AG08395 (cell line): ENCODE results near the gene LTBP2.

Experiments
- DNase-seq: peaks from one replicate; pipeline ENCODE4 v3.0.0; 2012; ENCODE audit warnings: mixed read lengths, low spot score

The LTBP2 gene

GRCh38 chr14:74638066-74638465, 26.0 kb upstream of the LTBP2 start:
- DNase-seq: no peak

GRCh38 chr14:74637178-74637550, 25.1 kb upstream of the LTBP2 start:
- no peak for DNase-seq

GRCh38 chr14:74636424-74637177, 24.6 kb upstream of the LTBP2 start:
- no peak for DNase-seq

- no peak for DNase-seq
Observed at GRCh38 chr14:74635847-74636246, 23.8 kb upstream of the LTBP2 start.

GRCh38 chr14:74634964-74635363, 22.9 kb upstream of the LTBP2 start:
- DNase-seq: no peak

GRCh38 chr14:74634481-74634880, 22.4 kb upstream of the LTBP2 start:
- DNase-seq: peak; percentile 60

GRCh38 chr14:74630881-74631690, 19.0 kb upstream of the LTBP2 start:
- DNase-seq: no peak

- DNase-seq: no peak
Observed at GRCh38 chr14:74628418-74628817, 16.4 kb upstream of the LTBP2 start.

- DNase-seq: no peak
Observed at GRCh38 chr14:74627076-74627475, 15.0 kb upstream of the LTBP2 start.

GRCh38 chr14:74622257-74622656, 10.2 kb upstream of the LTBP2 start:
- DNase-seq: no peak

GRCh38 chr14:74621556-74621955, 9.5 kb upstream of the LTBP2 start:
- no peak for DNase-seq

GRCh38 chr14:74620923-74621322, 8.9 kb upstream of the LTBP2 start:
- DNase-seq: no peak

- peak; percentile 85 for DNase-seq
Observed at GRCh38 chr14:74620497-74620921, 8.5 kb upstream of the LTBP2 start.

- peak; percentile 96 for DNase-seq
Observed at GRCh38 chr14:74619672-74620131, 7.7 kb upstream of the LTBP2 start.

- no peak for DNase-seq
Observed at GRCh38 chr14:74618078-74618952, 6.3 kb upstream of the LTBP2 start.

- DNase-seq: no peak
Observed at GRCh38 chr14:74616996-74617700, 5.1 kb upstream of the LTBP2 start.

GRCh38 chr14:74616507-74616906, 4.5 kb upstream of the LTBP2 start:
- peak; percentile 73 for DNase-seq

- DNase-seq: no peak
Observed at GRCh38 chr14:74615735-74616134, 3.7 kb upstream of the LTBP2 start.

GRCh38 chr14:74614508-74615495, 2.8 kb upstream of the LTBP2 start:
- DNase-seq: no peak

- DNase-seq: no peak
Observed at GRCh38 chr14:74613211-74613914, 1.3 kb upstream of the LTBP2 start.
